ENCODE data around the gene POLE2.
"Not testable (repeated sequence)": the region's sequence is repeated elsewhere in the genome, so short reads cannot be mapped to it uniquely, and the experiment has no call there.

GRCh38 chr14:49721733-49722435 is 33.9 kb upstream of the POLE2 start:
- peak in 1 of 2 experiments; percentile 17; a peak in 1 of 4 replicates for TF ChIP-seq CTCF (conservative IDR thresholded peaks at IDR 0.05; ENCODE audit: low read depth in 2 of 2)
- TF ChIP-seq POLR2AphosphoS5 (IDR thresholded peaks at IDR 0.05; ENCODE audit: low read depth); EZH2 (IDR thresholded peaks at IDR 0.05; ENCODE audit: low read depth, unreplicated experiment); REST (IDR thresholded peaks at IDR 0.05; ENCODE audit: unreplicated experiment); ZNF462 (CRISPR knock-in tag; IDR thresholded peaks at IDR 0.05): not testable (repeated sequence)

Measured in GM23338 (cell line).